Activated CD4-positive, alpha-beta memory T cell treated with anti-CD3 and anti-CD28 coated beads for 36 hours (primary cell): ENCODE measurements around the gene DPY30. TPM values are rescaled to one million over a fixed set of nuclear protein-coding genes. Genes with fewer than 3 reads are reported as not detected.
A peak's percentile ranks its signal among the peaks of the same experiment; 100 is the strongest.

Source experiments
- CTCF ChIA-PET: fragments of 350-600 bp; sonication (Branson Sonifier 250); formaldehyde crosslinking; loops from one replicate; lab custom pipeline; 2021; ENCODE audit warnings: antibody characterized with exemption, inconsistent platforms; lab: Charles Lee
- POLR2A ChIA-PET: fragments of 350-600 bp; sonication (Branson Sonifier 250); formaldehyde crosslinking; loops from one replicate; lab custom pipeline; 2021; ENCODE audit warnings: antibody characterized with exemption; lab: Charles Lee
- DNase-seq: peaks from one replicate; pipeline ENCODE4 v3.0.0-alpha.2; 2020
- H3K27ac Mint-ChIP-seq: one replicate; pipeline ENCODE4 v1.8.0; 2021; ENCODE audit warnings: mixed read lengths
- H3K27me3 Mint-ChIP-seq: one replicate; pipeline ENCODE4 v1.8.0; 2021; ENCODE audit warnings: mixed read lengths
- H3K36me3 Mint-ChIP-seq: one replicate; pipeline ENCODE4 v1.8.0; 2021; ENCODE audit warnings: mixed read lengths
- H3K4me1 Mint-ChIP-seq: one replicate; pipeline ENCODE4 v1.8.0; 2021; ENCODE audit warnings: low read depth, mixed read lengths
- H3K4me3 Mint-ChIP-seq: one replicate; pipeline ENCODE4 v1.8.0; 2021; ENCODE audit warnings: mild to moderate bottlenecking, mixed read lengths
- H3K9me3 Mint-ChIP-seq: one replicate; pipeline ENCODE4 v1.8.0; 2021; ENCODE audit warnings: mixed read lengths
- intact Hi-C: fragments of 100-400 bp; cut with micrococcal nuclease; formaldehyde crosslinking; loops from one replicate; pipeline ENCODE4 v1.15.1; 2023
- total RNA-seq, 2 experiments: library from RNA; stranded (reverse); gene quantifications; one replicate each; pipeline ENCODE4 v1.2.3, GENCODE V29; 2021

Gene DPY30
- total RNA-seq, 2 experiments from 2014 or later = 81.6 to 89.2 TPM

DNA sequence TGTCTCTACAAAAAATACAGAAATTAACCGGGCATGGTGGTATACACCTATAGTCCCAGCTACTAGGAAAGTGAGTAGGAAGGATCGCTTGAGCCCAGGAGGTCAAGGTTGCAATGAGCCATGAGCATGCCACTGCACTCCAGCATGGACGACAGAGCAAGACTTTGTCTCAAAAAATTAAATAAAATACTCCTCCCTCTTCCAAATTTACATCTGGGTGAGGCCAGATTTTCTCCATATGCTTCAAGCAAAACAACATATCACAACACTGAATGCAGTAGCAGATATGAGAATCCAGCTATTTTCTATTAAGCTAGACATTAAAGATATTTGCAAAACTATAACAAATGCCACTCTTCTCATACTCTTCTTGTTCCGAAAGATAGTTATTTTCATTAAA is 49.7 kb downstream of the DPY30 start:
- POLR2A ChIA-PET = no interaction called here
- Mint-ChIP-seq H3K9me3 (no peaks in the 10 kb centered on the region), H3K4me1 (peaks cover 39% of the 10 kb centered on the region), H3K36me3 (peaks cover 9% of the 10 kb centered on the region), H3K27ac (no peak overlapping the region), H3K27me3 (no peaks in the 10 kb centered on the region), H3K4me3 (no peak overlapping the region)
- CTCF ChIA-PET = no interaction called here
- intact Hi-C loops = no loop called here
- DNase-seq = no peak

DNA sequence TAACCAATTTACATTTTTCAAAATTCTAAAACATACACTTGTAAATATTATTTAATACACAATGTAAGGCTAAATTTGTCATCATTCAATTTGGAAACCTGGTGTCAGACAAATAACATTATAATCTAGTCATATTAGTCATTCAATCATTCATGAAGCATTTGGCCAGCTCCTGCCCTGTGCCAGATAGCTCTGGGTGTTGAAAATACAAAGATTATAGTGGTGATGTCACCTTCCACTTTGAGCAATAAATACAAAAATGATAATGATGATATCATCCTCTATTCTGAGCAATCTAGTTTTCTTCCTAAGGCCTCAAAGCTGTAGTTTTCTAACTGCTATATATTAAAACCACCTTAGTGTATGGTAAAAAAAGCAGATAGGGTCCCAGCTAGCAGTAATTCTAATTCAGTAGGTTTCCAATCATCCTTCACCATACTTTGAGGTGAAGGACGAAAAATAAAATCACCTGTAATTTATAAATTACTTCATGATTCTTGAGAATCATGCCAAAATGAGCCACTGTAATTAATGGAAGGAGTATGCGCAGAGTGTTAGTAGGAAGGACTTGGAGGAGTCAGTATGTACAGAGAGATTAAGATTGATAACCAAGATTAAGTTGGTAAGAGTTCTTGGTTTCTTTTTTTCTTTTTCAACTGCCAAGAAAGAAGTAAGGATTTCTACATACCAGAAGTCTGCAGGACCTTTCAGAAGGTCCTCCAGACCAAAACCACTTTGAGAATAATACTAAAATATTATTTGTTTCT is 52.0 kb downstream of the DPY30 start:
- no peaks in the 10 kb centered on the region for H3K9me3 Mint-ChIP-seq
- peaks cover 32% of the 10 kb centered on the region for H3K4me1 Mint-ChIP-seq
- no peaks in the 10 kb centered on the region for H3K27me3 Mint-ChIP-seq
- H3K27ac Mint-ChIP-seq = peak overlapping the region; percentile 33
- intact Hi-C loops = no loop called here
- no peak overlapping the region for H3K4me3 Mint-ChIP-seq
- ChIA-PET POLR2A (no interaction called here), CTCF (no interaction called here)
- H3K36me3 Mint-ChIP-seq = peaks cover 19% of the 10 kb centered on the region
- DNase-seq = peak; percentile 31

- H3K27me3 Mint-ChIP-seq = no peaks in the 10 kb centered on the region
- H3K9me3 Mint-ChIP-seq = no peaks in the 10 kb centered on the region
- H3K36me3 Mint-ChIP-seq = peaks cover 17% of the 10 kb centered on the region
- DNase-seq = no peak
- peaks cover 28% of the 10 kb centered on the region for H3K4me1 Mint-ChIP-seq
- H3K4me3 Mint-ChIP-seq = no peak overlapping the region
- ChIA-PET POLR2A (no interaction called here), CTCF (no interaction called here)
- intact Hi-C loops = no loop called here
- H3K27ac Mint-ChIP-seq = no peak overlapping the region
These were observed 52.7 kb downstream of the DPY30 start for GRCh38 chr2:31986906-31987305.

DNA sequence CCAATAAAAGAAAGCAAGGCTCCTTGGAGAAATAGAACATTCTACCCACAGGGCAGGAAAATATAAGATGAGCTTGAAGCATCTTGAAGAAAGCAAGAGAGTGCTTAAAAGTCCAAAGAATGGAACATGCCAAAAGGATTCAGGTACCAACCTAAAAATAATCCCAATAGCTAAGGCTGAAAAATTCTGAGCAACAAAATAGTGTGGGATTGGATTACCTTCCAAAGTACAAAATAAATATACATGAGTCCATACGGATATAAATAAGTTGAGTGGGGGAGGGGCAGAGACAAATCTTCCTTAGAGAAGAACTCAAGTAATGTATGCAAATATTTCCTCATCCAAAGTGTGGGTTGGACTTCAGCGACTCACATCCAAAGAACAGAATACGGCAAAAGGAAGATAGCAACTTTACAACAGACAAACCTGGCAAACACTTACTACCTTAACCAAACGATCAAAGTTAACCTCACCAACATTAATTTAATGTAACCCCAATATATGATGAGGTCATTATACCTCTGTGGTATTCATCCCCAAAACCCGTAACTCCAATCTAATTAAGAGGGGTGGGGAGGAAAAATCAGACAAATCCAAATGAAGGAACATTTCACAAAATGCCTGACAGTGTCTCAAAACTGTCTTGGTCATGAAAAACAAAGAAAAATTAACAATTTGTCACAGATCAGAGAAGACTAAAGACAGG is 55.7 kb downstream of the DPY30 start:
- H3K4me1 Mint-ChIP-seq = peaks cover 37% of the 10 kb centered on the region
- H3K4me3 Mint-ChIP-seq = no peak overlapping the region
- ChIA-PET POLR2A (no interaction called here), CTCF (no interaction called here)
- H3K36me3 Mint-ChIP-seq = peaks cover 11% of the 10 kb centered on the region
- peaks cover under 1% of the 10 kb centered on the region for H3K9me3 Mint-ChIP-seq
- DNase-seq = no peak
- H3K27ac Mint-ChIP-seq = no peak overlapping the region
- no peaks in the 10 kb centered on the region for H3K27me3 Mint-ChIP-seq
- intact Hi-C loops = no loop called here

DNA sequence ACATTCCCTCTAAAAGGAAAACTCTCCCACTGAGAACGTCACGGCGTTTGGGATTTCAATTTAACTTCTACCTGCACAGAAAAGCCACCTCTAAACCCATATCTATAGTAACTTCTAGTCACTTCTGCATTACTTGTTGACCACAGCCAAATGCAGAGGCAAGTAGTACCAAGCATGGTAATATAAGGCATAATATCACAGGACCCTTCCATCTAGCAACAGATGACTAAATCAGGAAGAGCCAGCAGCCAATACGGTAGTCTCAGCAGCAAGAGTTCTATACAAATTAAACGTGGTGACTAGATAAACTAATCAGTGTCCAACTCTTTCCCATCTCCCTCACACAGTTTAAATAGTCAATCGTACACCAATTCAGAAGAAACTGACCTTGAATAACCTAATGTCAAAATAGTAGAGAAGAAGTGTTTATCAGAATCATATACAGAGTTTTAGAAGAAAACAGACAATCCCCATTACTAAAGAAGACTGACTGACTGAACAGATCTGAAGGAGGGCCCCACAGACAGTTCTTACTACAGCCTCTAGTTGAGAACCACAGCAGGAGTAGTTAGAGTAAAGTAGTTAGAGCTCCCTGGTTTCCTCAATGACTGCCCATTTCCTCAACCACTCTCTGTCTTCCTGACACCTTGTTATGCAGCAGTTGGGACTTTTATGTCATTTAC is 58.8 kb downstream of the DPY30 start:
- CTCF ChIA-PET = interaction anchor here (0.6 kb wide), 1 partner anchor 93 kb away, joined by 3 read pairs; no protein-coding TSS in a partner anchor
- Mint-ChIP-seq H3K27ac (no peak overlapping the region), H3K4me3 (no peak overlapping the region)

DNA sequence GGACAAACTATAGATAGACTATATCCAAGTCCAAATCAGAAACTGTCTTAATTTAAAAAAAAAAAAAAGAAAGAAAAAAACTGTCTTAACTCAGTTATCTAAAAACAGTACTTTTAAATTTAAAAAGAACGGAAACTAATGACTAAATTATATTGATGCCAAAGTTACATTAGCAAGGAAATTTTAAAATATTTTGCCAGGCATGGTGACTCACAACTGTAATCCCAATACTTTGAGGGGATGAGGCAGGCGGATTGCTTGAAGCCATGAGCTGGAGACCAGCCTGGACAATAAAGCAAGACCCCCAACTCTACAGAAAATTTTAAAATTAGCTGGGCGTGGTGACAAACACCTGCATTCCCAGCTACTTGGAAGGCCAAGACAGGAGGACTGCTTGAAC is 59.6 kb downstream of the DPY30 start:
- H3K9me3 Mint-ChIP-seq = peaks cover 2% of the 10 kb centered on the region
- CTCF ChIA-PET = interaction anchor here (0.6 kb wide), 1 partner anchor 92 kb away, joined by 3 read pairs; no protein-coding TSS in a partner anchor
- intact Hi-C loops = no loop called here

More for the DNA sequence above, 58.8 kb downstream of the DPY30 start:
- POLR2A ChIA-PET = no interaction called here
- Mint-ChIP-seq H3K4me1 (peaks cover 23% of the 10 kb centered on the region), H3K36me3 (peaks cover 12% of the 10 kb centered on the region), H3K27me3 (no peaks in the 10 kb centered on the region), H3K9me3 (peaks cover 2% of the 10 kb centered on the region)
- intact Hi-C loops = no loop called here
- no peak for DNase-seq

GRCh38 chr2:31979018-31979417 is 60.6 kb downstream of the DPY30 start:
- CTCF ChIA-PET = no interaction called here
- peaks cover 29% of the 10 kb centered on the region for H3K4me1 Mint-ChIP-seq
- H3K9me3 Mint-ChIP-seq = peaks cover 2% of the 10 kb centered on the region
- DNase-seq = no peak
- H3K27ac Mint-ChIP-seq = no peak overlapping the region
- POLR2A ChIA-PET = no interaction called here
- no peaks in the 10 kb centered on the region for H3K27me3 Mint-ChIP-seq
- no peak overlapping the region for H3K4me3 Mint-ChIP-seq
- intact Hi-C loops = no loop called here
- H3K36me3 Mint-ChIP-seq = peaks cover 6% of the 10 kb centered on the region

More for the DNA sequence above, 59.6 kb downstream of the DPY30 start:
- H3K27ac Mint-ChIP-seq = no peak overlapping the region
- no peaks in the 10 kb centered on the region for H3K27me3 Mint-ChIP-seq
- no peak overlapping the region for H3K4me3 Mint-ChIP-seq
- peaks cover 12% of the 10 kb centered on the region for H3K36me3 Mint-ChIP-seq
- DNase-seq = no peak
- peaks cover 28% of the 10 kb centered on the region for H3K4me1 Mint-ChIP-seq
- POLR2A ChIA-PET = no interaction called here

GRCh38 chr2:31978436-31978835 is 61.2 kb downstream of the DPY30 start:
- Mint-ChIP-seq H3K36me3 (peaks cover 1% of the 10 kb centered on the region), H3K27me3 (no peaks in the 10 kb centered on the region), H3K27ac (no peak overlapping the region), H3K9me3 (peaks cover 2% of the 10 kb centered on the region), H3K4me3 (no peak overlapping the region), H3K4me1 (peaks cover 31% of the 10 kb centered on the region)
- no peak for DNase-seq
- ChIA-PET CTCF (no interaction called here), POLR2A (no interaction called here)
- intact Hi-C loops = no loop called here

Other genes starting within 250 kb of the DPY30 start
- gene MEMO1, start 28.8 kb downstream of the DPY30 start, total RNA-seq = 10 to 100 TPM; 44.7 to 47.6 TPM
- gene SPAST, start 23.8 kb upstream of the DPY30 start, total RNA-seq = 10 to 100 TPM; 15.3 to 15.8 TPM
- 10 to 100 TPM; 22.0 to 23.5 TPM for gene SLC30A6, start 126.1 kb upstream of the DPY30 start, total RNA-seq
- under 1 TPM; 0.27 to 0.33 TPM for gene NLRC4, start 225.1 kb upstream of the DPY30 start, total RNA-seq
- gene YIPF4, start 238.1 kb upstream of the DPY30 start, total RNA-seq = 10 to 100 TPM; 43.5 to 44.3 TPM